Lower leg skin (tissue), 3 donors: ENCODE data around the gene ZNF518A.

Source experiments
- CTCF ChIP-seq, 3 donors: fragments of 450-650 bp; IDR thresholded peaks; one replicate each; pipeline ENCODE4 v1.5.1; 2016; ENCODE audit warnings: antibody characterized with exemption in 3 of 3, mild to moderate bottlenecking in 3 of 3, moderate library complexity in 2 of 3
- POLR2A ChIP-seq, 2 donors: fragments of 450-650 bp; IDR thresholded peaks; one replicate each; pipeline ENCODE4 v1.6.1; 2016 to 2017; ENCODE audit warnings: antibody characterized with exemption in 2 of 2, mild to moderate bottlenecking in 1 of 2, moderate library complexity in 1 of 2

DNA sequence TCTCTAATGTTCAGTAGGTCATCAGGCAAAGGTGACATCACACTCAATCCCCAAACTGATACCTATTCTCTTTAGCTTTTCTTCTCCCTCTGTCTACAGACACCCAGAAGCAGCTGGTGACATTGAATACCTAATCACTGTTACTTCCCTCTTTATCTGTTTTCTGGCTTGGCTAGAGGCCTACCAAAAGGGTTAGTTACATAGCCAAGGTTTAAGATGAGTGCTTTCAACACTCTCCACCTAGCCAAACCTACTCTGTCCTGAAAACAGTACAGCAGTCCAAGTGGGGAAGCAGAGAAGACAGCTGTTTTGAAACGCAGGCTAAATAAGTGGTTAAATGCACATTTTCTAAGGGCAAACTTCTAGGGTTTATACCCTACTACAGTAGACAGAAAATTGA, 47.3 kb upstream of the ZNF518A start:
- no peak for TF ChIP-seq CTCF (IDR thresholded peaks at IDR 0.05)
- no peak for TF ChIP-seq POLR2A (IDR thresholded peaks at IDR 0.05)
